GM12892 (cell line): ENCODE data around the gene SCFD2.

Experiments used
- POLR2A ChIP-seq: IDR thresholded peaks from 2 replicates; pipeline ENCODE4 v1.6.1; 2011; ENCODE audit warnings: low read depth, low read length, control low read depth
- POLR2AphosphoS5 ChIP-seq: IDR thresholded peaks from 2 replicates; pipeline ENCODE4 v1.6.1; 2011; ENCODE audit warnings: low read depth, low read length, control low read depth
- TAF1 ChIP-seq: IDR thresholded peaks from 2 replicates; pipeline ENCODE4 v1.6.1; 2011; ENCODE audit warnings: low read depth, mild to moderate bottlenecking, control low read depth, low read length, borderline replicate concordance

- no peak for TF ChIP-seq POLR2A
- TF ChIP-seq POLR2AphosphoS5, result no peak
- no peak for TF ChIP-seq TAF1
These were observed 513.8 kb downstream of the SCFD2 start for GRCh38 chr4:52852041-52852440.
